GM13976 (cell line): ENCODE results near the gene CYP11A1.
A peak's percentile ranks its signal among the peaks of the same experiment; 100 is the strongest.

ENCODE experiments used
- DNase-seq: peaks from one replicate; pipeline ENCODE4 v3.0.0; 2012; ENCODE audit warnings: low spot score
- CTCF ChIP-seq: IDR thresholded peaks from 2 replicates; pipeline ENCODE4 v1.5.1; 2012; ENCODE audit warnings: borderline replicate concordance, mild to moderate bottlenecking; ENCODE audit not compliant: insufficient read depth; ENCODE audit errors: extremely low read depth, missing control alignments, control extremely low read depth
- in situ Hi-C: fragments of 300-500 bp; cut with MboI; formaldehyde crosslinking; loops from one replicate; pipeline ENCODE4 v1.12.0; 2022; ENCODE audit warnings: low sequenced_read_pairs, mixed read lengths, inconsistent platforms; ENCODE audit not compliant: unreplicated experiment

Gene CYP11A1

GRCh38 chr15:74388363-74388951 is 21.0 kb upstream of the CYP11A1 start:
- in situ Hi-C loops = no loop called here
- TF ChIP-seq CTCF = no peak
- no peak for DNase-seq

- no peak for DNase-seq
- in situ Hi-C loops = no loop called here
Measured at GRCh38 chr15:74387621-74388362, 20.3 kb upstream of the CYP11A1 start.

DNA sequence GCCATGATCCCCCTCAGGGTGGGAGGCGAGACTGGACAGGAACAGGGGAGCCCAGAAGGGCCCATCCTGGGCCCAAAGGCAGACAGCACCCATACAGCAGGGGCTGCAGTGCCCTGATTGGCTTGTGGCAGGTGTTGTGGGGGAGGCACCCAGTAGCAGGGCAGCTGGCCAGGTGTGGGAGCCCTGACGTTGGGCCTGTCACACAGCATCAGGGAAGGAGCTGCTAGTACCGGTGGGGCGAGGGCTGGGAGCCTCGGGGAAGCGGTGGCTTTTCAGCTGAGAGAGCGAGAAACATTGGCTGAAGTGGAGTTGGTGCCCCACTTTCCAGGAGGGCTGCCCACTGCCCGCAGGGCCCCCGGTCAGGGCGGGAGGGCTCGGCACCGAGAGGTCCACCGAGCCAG is 19.7 kb upstream of the CYP11A1 start:
- in situ Hi-C loops = no loop called here
- no peak for TF ChIP-seq CTCF
- DNase-seq = no peak

More at GRCh38 chr15:74387621-74388362, 20.3 kb upstream of the CYP11A1 start:
- TF ChIP-seq CTCF = no peak

GRCh38 chr15:74386496-74387140 is 19.2 kb upstream of the CYP11A1 start:
- no peak for TF ChIP-seq CTCF
- in situ Hi-C loops = no loop called here
- no peak for DNase-seq

- DNase-seq = no peak
- in situ Hi-C loops = no loop called here
- TF ChIP-seq CTCF = no peak
Measured at GRCh38 chr15:74385733-74386132, 18.3 kb upstream of the CYP11A1 start.

DNA sequence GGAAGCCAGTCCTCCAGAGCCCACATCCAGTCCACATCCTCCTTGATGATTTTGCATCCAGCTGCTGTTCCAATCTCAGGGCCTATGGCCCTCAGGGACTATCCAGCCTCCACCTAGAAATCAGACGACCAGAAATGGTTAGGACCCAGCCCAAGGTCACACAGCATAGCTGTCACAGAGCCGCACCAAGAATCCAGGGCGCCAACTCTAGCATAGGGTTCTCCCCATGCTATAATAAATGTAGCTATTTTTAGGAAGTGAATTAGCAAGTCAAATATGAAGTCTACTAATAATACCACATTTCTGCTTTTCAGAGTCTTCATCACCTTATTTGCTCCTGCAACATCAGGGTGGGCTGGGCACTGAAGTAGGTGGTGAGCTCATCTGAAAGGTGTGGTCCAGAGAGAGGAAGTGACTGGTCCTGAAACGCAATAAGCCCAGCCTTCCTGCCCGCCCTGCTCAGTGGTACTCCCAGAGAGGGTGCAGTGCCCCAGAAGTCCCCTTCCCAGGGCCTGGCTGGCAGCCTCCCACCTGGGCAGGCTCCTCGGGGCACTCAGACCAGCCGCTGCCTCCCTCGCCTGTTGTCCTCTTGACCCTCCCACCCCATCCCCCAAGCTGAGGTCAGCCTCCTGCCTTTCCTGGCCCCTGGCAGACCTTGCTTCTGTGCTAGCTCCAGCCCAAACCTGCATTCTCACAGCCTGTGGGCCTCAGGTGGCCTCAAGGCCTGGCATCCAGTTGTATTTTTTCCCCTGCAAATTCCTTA is 17.6 kb upstream of the CYP11A1 start:
- no peak for TF ChIP-seq CTCF
- in situ Hi-C loops = loop anchor here (5.0 kb wide), 1 partner anchor 52 kb away; no protein-coding TSS in a partner anchor
- peak; percentile 88 for DNase-seq
